Lower leg skin (tissue), 4 donors: ENCODE data around the gene CFAP97D1. TPM values are rescaled to one million over a fixed set of nuclear protein-coding genes. Genes with fewer than 3 reads are reported as not detected.

Source experiments
- DNase-seq, 2 donors: peaks; one replicate each; pipeline ENCODE4 v3.0.0-alpha.2; 2019; ENCODE audit warnings: low spot score in 2 of 2
- H3K4me3 ChIP-seq: fragments of 200-600 bp; sonication (generic); 2 replicates; pipeline ENCODE4 v1.5.1; 2017; ENCODE audit warnings: mild to moderate bottlenecking, low read depth; ENCODE audit not compliant: poor library complexity, severe bottlenecking
- POLR2A ChIP-seq, 2 donors: fragments of 450-650 bp; IDR thresholded peaks; one replicate each; pipeline ENCODE4 v1.6.1; 2016 to 2017; ENCODE audit warnings: antibody characterized with exemption in 2 of 2, mild to moderate bottlenecking in 1 of 2, moderate library complexity in 1 of 2
- WGBS, 2 donors: methylation state at CpG; one replicate each; pipeline ENCODE4 v1.1.5; 2018; 5-methylcytosine and 5-hydroxymethylcytosine counted together
- intact Hi-C: fragments of 100-400 bp; cut with DNase I; formaldehyde crosslinking; loops from one replicate; pipeline ENCODE4 v1.15.0; 2023; ENCODE audit warnings: low total_unique reads
- total RNA-seq, 4 donors: library from RNA; depleted of rRNA; stranded (reverse); fragments of >200 nt; gene quantifications; one replicate each; pipeline ENCODE4 v1.1.0, GENCODE V29; 2016
- TF ChIP-seq, protein P1 (sequence below), 3 donors: fragments of 450-650 bp; IDR thresholded peaks; one replicate each; pipeline ENCODE4 v1.5.1; 2016; ENCODE audit warnings: antibody characterized with exemption in 3 of 3, mild to moderate bottlenecking in 3 of 3, moderate library complexity in 2 of 3

Gene CFAP97D1
- total RNA-seq, 4 donors from 2014 or later: 0.30 TPM; not detected in 3

DNA sequence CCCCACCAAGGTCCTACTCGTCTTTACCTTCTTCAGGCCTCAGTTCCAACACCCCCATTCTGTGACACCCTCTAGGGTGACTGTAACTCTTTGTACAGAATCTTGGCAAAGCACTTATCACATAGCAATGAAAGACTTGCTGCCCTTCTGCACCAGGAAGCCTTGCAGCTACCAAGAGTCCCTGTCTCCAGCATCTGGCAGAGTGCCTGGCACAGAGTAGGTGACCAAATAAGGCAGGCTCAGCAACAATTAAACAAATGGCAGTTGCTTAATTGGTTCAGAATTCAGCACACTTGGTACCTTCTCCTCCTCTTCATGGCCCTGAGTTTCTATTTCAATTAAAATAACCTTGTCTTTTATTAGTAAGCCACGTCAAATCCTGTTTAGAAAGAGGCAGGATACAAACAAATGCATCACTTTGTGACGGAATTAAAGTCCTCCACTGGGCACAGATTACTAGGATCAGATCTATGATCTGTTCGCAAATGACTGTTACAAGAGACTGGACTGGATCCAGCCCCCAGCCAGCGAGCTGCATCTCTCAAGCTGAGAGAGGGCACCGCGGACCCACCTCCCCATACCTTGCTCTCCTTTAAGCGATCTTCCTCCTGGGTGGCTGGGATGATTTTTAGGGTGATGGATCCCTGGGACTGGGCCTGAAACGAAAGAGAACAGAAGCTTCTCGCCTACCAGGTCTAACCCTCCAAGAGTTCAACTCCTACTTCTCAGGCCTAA lies 43.3 kb downstream of the CFAP97D1 start:
- no peak overlapping the region for H3K4me3 ChIP-seq
- TF ChIP-seq, protein P1, sequence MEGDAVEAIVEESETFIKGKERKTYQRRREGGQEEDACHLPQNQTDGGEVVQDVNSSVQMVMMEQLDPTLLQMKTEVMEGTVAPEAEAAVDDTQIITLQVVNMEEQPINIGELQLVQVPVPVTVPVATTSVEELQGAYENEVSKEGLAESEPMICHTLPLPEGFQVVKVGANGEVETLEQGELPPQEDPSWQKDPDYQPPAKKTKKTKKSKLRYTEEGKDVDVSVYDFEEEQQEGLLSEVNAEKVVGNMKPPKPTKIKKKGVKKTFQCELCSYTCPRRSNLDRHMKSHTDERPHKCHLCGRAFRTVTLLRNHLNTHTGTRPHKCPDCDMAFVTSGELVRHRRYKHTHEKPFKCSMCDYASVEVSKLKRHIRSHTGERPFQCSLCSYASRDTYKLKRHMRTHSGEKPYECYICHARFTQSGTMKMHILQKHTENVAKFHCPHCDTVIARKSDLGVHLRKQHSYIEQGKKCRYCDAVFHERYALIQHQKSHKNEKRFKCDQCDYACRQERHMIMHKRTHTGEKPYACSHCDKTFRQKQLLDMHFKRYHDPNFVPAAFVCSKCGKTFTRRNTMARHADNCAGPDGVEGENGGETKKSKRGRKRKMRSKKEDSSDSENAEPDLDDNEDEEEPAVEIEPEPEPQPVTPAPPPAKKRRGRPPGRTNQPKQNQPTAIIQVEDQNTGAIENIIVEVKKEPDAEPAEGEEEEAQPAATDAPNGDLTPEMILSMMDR (IDR thresholded peaks at IDR 0.05): no peak
- no peak for TF ChIP-seq POLR2A (IDR thresholded peaks at IDR 0.05)
- intact Hi-C loops: no loop called here
- no peak for DNase-seq
- 76 to 77% methylated on average over 10 of the region's 10 CpGs for WGBS, 2 donors

DNA sequence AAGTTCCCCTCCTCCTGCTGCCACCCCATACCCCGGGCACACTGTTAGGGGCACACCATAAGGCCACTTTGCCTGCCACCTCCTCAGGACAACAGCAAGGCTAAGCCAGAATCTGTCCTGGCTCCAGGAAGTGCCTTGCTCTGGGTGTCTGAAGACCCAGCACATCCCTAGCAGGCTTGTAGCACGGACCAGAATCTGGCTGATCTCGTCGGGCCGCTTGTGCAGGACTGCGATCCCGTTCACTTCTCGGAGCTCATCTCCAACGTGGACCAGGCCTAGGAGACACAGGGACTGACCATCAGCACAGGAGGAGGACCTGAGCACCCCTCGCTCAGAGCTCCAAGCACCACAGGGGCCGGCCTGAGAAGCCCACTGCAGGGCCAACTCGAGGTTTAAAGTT lies 45.3 kb downstream of the CFAP97D1 start:
- H3K4me3 ChIP-seq: no peak overlapping the region
- intact Hi-C loops: no loop called here
- TF ChIP-seq POLR2A (IDR thresholded peaks at IDR 0.05): no peak
- DNase-seq: no peak
- WGBS, 2 donors: 95 to 96% methylated on average over 11 to 12 of the region's 12 CpGs

DNA sequence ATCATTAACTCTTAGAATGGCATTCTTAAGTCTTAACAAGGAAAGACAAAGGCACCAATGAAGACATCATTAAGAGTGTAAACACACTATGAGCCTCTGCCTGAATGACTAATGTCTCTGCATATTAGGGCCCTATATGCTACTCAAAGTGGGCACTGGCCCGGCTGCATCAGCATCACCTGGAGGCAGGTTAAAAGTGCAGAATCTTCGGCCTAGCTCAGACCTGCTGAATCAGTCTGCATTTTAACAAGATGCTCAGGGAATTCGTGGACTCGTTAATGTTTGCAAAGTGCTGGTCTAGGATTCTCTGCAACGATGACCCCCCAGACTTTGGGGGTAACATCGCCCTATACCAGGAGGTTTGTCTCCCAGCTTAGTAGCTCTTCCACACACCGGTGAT lies 46.0 kb downstream of the CFAP97D1 start:
- no peak for DNase-seq
- 81 to 87% methylated on average over 7 of the region's 7 CpGs for WGBS, 2 donors
- intact Hi-C loops: no loop called here
- no peak for TF ChIP-seq POLR2A (IDR thresholded peaks at IDR 0.05)
- TF ChIP-seq, protein P1 (IDR thresholded peaks at IDR 0.05): no peak
- no peak overlapping the region for H3K4me3 ChIP-seq

DNA sequence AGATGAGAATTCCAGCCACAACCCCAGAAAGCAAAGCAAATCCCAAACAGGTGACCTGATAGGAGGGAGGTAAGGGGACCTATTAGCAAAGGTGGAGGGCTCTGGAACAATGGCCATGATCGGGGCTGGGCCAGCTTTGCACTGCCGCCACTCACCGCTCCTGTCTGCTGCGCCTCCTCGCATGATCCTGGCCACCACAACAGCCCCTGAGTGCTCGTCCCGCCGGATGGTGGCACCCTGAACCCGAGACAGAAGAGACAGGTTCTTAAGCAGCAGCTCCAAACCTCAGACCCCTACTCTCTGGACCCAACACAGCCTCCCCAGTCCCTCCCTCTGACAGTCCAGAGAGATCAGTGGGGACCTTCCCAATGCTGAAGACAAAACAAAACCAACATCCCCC lies 47.4 kb downstream of the CFAP97D1 start:
- no peak for DNase-seq
- TF ChIP-seq, protein P1 (IDR thresholded peaks at IDR 0.05): no peak
- TF ChIP-seq POLR2A (IDR thresholded peaks at IDR 0.05): no peak
- 92 to 94% methylated on average over 9 of the region's 9 CpGs for WGBS, 2 donors
- H3K4me3 ChIP-seq: no peak overlapping the region
- intact Hi-C loops: no loop called here

DNA sequence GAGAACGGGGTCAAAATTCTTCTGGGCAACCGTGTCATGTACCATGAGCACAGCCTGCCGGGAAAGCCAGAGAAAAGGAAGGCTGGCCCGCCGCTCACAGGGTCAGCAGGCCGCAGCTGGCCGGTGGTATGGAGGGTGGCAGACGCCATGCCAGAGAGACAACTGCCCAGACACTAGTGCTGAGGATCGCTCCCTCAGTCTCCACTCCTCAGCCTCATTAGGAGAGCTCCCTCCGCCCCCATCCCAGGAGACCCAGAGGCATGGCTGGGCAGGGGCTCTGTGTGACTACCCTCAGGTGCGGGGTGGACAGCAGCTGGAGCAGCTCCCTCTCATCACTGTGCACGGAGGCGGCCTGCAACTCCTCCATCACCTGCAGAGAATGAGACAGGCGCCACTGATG lies 49.5 kb downstream of the CFAP97D1 start:
- WGBS, 2 donors: 97% methylated on average over 14 of the region's 14 CpGs
- DNase-seq: no peak
- H3K4me3 ChIP-seq: no peak overlapping the region
- TF ChIP-seq POLR2A (IDR thresholded peaks at IDR 0.05): no peak
- TF ChIP-seq, protein P1 (IDR thresholded peaks at IDR 0.05): no peak
- intact Hi-C loops: no loop called here

DNA sequence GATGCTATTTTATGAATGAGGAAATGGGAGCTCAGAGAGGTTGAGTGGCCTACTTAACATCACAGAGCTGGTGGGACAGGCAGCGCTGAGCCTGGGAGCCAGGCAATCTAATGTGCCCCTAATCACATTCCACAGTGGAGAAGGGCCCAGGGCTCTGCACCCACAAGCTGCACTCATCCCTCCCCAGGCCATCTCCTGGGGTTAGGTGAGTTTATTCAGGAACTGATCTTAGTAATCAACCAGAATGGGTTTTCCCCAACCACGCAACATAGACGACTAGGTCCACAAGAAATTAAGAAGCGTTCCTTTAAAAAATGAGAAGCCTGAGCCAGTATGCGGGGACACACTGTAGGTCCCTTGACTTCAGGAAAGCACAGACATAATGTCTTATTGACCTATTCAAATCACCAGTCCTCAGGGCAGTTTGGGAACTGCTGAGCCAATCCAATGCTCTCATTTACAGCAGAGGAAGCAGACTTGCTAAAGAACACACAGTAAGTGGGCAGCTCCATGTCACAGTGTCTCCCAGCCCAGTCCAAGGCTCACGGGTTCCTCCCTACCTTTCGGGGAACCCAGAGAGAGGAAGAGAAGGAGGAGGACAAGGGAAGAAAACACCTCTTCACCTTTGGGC lies 50.4 kb downstream of the CFAP97D1 start:
- DNase-seq: no peak
- TF ChIP-seq POLR2A (IDR thresholded peaks at IDR 0.05): no peak
- TF ChIP-seq, protein P1 (IDR thresholded peaks at IDR 0.05): no peak
- intact Hi-C loops: no loop called here
- H3K4me3 ChIP-seq: no peak overlapping the region
- WGBS, 2 donors: 85 to 86% methylated on average over 7 of the region's 7 CpGs
